GM23338 (cell line): ENCODE measurements around the gene ZNHIT6. TPM values are rescaled to one million over a fixed set of nuclear protein-coding genes. Genes with fewer than 3 reads are reported as not detected.

Experiments
- ATAC-seq: fragments of 200-7000 bp; cut with Tn5 transposase; 3 replicates; pipeline ENCODE4 v1.9.1; 2020
- DNase-seq: peaks from one replicate; pipeline ENCODE4 v3.0.0-alpha.2; 2015; ENCODE audit warnings: low spot score
- H2AFZ ChIP-seq: fragments of 200-600 bp; sonication (generic); 2 replicates; pipeline ENCODE4 v1.8.0; 2016; ENCODE audit warnings: antibody characterized with exemption, mild to moderate bottlenecking, moderate library complexity
- H3F3A ChIP-seq: fragments of 200-600 bp; sonication (generic); replicated peaks from 2 replicates; pipeline ENCODE4 v1.8.0; 2017; ENCODE audit warnings: antibody characterized with exemption, mixed run types, low read depth
- H3K27ac ChIP-seq: fragments of 200-600 bp; sonication (generic); 2 replicates; pipeline ENCODE4 v1.6.1; 2016; ENCODE audit warnings: low read depth
- H3K27me3 ChIP-seq: fragments of 200-600 bp; sonication (generic); 2 replicates; pipeline ENCODE4 v1.8.0; 2016; ENCODE audit warnings: mild to moderate bottlenecking, mixed run types, moderate library complexity; ENCODE audit not compliant: insufficient read depth
- H3K36me3 ChIP-seq: fragments of 200-600 bp; sonication (generic); 2 replicates; pipeline ENCODE4 v1.8.0; 2016; ENCODE audit warnings: mild to moderate bottlenecking; ENCODE audit not compliant: insufficient read depth
- H3K4me1 ChIP-seq: fragments of 200-600 bp; sonication (generic); 2 replicates; pipeline ENCODE4 v1.8.0; 2016; ENCODE audit warnings: mild to moderate bottlenecking, moderate library complexity; ENCODE audit not compliant: insufficient read depth
- H3K4me2 ChIP-seq: fragments of 200-600 bp; sonication (generic); 2 replicates; pipeline ENCODE4 v1.7.1; 2017; ENCODE audit warnings: mixed run types
- H3K4me3 ChIP-seq: fragments of 200-600 bp; sonication (generic); 2 replicates; pipeline ENCODE4 v1.6.1; 2016; ENCODE audit warnings: mixed run types
- H3K79me2 ChIP-seq: fragments of 200-600 bp; sonication (generic); replicated peaks from 2 replicates; pipeline ENCODE4 v1.8.0; 2017; ENCODE audit warnings: mild to moderate bottlenecking; ENCODE audit not compliant: insufficient read depth
- H3K9me2 ChIP-seq: fragments of 200-600 bp; sonication (generic); 2 replicates; pipeline ENCODE4 v1.8.0; 2017; ENCODE audit not compliant: insufficient read depth
- H4K20me1 ChIP-seq: fragments of 200-600 bp; sonication (generic); replicated peaks from 2 replicates; pipeline ENCODE4 v1.8.0; 2017; ENCODE audit warnings: mild to moderate bottlenecking; ENCODE audit not compliant: insufficient read depth
- H3K27ac Mint-ChIP-seq: 2 replicates; pipeline ENCODE4 v1.8.0; 2020; ENCODE audit warnings: inconsistent platforms, mild to moderate bottlenecking, moderate library complexity, mixed read lengths
- H3K27me3 Mint-ChIP-seq: 3 replicates; pipeline ENCODE4 v1.8.0; 2022; ENCODE audit warnings: low read depth, mild to moderate bottlenecking, moderate library complexity, mixed read lengths, inconsistent platforms; ENCODE audit not compliant: insufficient read depth, poor library complexity
- H3K36me3 Mint-ChIP-seq: 3 replicates; pipeline ENCODE4 v1.8.0; 2021; ENCODE audit warnings: low read depth, mild to moderate bottlenecking, inconsistent platforms, moderate library complexity, mixed read lengths
- H3K4me1 Mint-ChIP-seq: 3 replicates; pipeline ENCODE4 v1.8.0; 2020; ENCODE audit warnings: mild to moderate bottlenecking, inconsistent platforms, mixed read lengths
- H3K4me3 Mint-ChIP-seq: 3 replicates; pipeline ENCODE4 v1.8.0; 2021; ENCODE audit warnings: moderate library complexity, mild to moderate bottlenecking, inconsistent platforms, mixed read lengths
- H3K9me3 Mint-ChIP-seq: 3 replicates; pipeline ENCODE4 v1.8.0; 2020; ENCODE audit warnings: moderate library complexity, mild to moderate bottlenecking, inconsistent platforms, mixed read lengths
- CREB1 ChIP-seq: fragments of 250-450 bp; sonication (Bioruptor Pico); IDR thresholded peaks from 2 replicates; pipeline ENCODE4 v1.5.0; 2020; ENCODE audit warnings: low read depth, mild to moderate bottlenecking, moderate library complexity
- EZH2 ChIP-seq: fragments of 200-600 bp; sonication (generic); IDR thresholded peaks from one replicate; pipeline ENCODE4 v1.8.0; 2017; ENCODE audit warnings: antibody characterized with exemption, mild to moderate bottlenecking, low read depth; ENCODE audit not compliant: unreplicated experiment
- EZH2phosphoT487 ChIP-seq: fragments of 200-600 bp; sonication (generic); IDR thresholded peaks from one replicate; pipeline ENCODE4 v1.8.1; 2018; ENCODE audit warnings: antibody characterized with exemption; ENCODE audit not compliant: unreplicated experiment
- JUNB ChIP-seq: IDR thresholded peaks from one replicate; pipeline ENCODE4 v1.6.1; 2016; ENCODE audit warnings: antibody characterized with exemption; ENCODE audit not compliant: unreplicated experiment
- NANOG ChIP-seq: IDR thresholded peaks from 2 replicates; pipeline ENCODE4 v1.6.1; 2016; ENCODE audit warnings: antibody characterized with exemption, borderline replicate concordance
- POLR2AphosphoS5 ChIP-seq: IDR thresholded peaks from 2 replicates; pipeline ENCODE4 v1.6.1; 2016; ENCODE audit warnings: antibody characterized with exemption, low read depth
- STAT1 ChIP-seq: IDR thresholded peaks from one replicate; pipeline ENCODE4 v1.6.1; 2016; ENCODE audit warnings: antibody characterized with exemption; ENCODE audit not compliant: unreplicated experiment
- ZNF114 ChIP-seq: fragments of 250-450 bp; sonication (Bioruptor Pico); IDR thresholded peaks from 2 replicates; pipeline ENCODE4 v1.5.0; 2020; ENCODE audit warnings: mild to moderate bottlenecking, moderate library complexity
- ZNF331 ChIP-seq: fragments of 250-450 bp; sonication (Bioruptor Pico); IDR thresholded peaks from 2 replicates; pipeline ENCODE4 v1.5.0; 2020; ENCODE audit warnings: low read depth, mild to moderate bottlenecking, moderate library complexity
- polyA plus RNA-seq: library from polyadenylated mRNA; unstranded; fragments of >200 nt; fragmentation: Nextera tagmentation; extraction: Ambion mirVana; gene quantifications from 2 replicates; pipeline ENCODE4 v1.2.1, GENCODE V29; 2016
- total RNA-seq: library from RNA; depleted of rRNA; stranded (reverse); fragments of >200 nt; shearing (Covaris generic); gene quantifications from 2 replicates; pipeline ENCODE4 v1.2.3, GENCODE V29; 2014
- TF ChIP-seq, protein P1 (sequence below): fragments of 250-450 bp; sonication (Bioruptor Pico); IDR thresholded peaks from 2 replicates; pipeline ENCODE4 v1.5.0; 2020; ENCODE audit warnings: mild to moderate bottlenecking, moderate library complexity
- TF ChIP-seq, protein P2 (sequence below): IDR thresholded peaks from 2 replicates; pipeline ENCODE4 v1.6.1; 2016; ENCODE audit warnings: antibody characterized with exemption
- TF ChIP-seq, protein P3 (sequence below), 2 experiments: fragments of 200-600 bp in 1 of 2; sonication (generic) in 1 of 2; conservative IDR thresholded peaks; 2 replicates each; pipeline versions ENCODE4 v1.5.1 to v1.6.1; 2016 to 2017; ENCODE audit warnings: antibody characterized with exemption in 2 of 2, low read depth in 2 of 2, mild to moderate bottlenecking in 2 of 2, moderate library complexity in 1 of 2
- TF ChIP-seq, protein P4 (sequence below): IDR thresholded peaks from one replicate; pipeline ENCODE4 v1.6.1; 2018; ENCODE audit warnings: antibody characterized with exemption; ENCODE audit not compliant: unreplicated experiment

Gene ZNHIT6
- total and polyA plus RNA-seq, 2 experiments from 2014 or later, result 17.3 to 20.9 TPM

DNA sequence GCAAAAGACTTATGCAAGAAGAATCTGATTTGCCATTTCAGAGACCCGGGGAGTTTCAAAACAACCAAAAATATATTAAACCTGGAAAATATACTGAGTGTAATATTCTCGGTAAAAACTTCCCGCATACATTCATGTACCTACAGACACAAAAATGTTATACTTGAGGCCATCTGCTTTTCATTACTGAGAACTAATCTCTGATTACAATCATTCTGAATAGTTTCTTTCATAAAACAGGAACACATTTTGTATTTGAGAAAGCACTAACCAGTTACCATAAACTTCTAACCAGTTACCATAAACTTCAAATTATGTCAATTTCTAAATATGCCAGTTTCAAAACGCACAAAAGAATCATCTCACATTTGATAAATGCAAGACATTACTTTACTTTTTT, 7.8 kb downstream of the ZNHIT6 start:
- H3K9me3 Mint-ChIP-seq, result no peaks in the 10 kb centered on the region
- Histone ChIP-seq H4K20me1 (no peaks in the 10 kb centered on the region), H3F3A (no peaks in the 10 kb centered on the region), H3K4me3 (no peak overlapping the region), H3K79me2 (peaks cover 44% of the 10 kb centered on the region), H3K27me3 (no peaks in the 10 kb centered on the region), H2AFZ (no peak overlapping the region), H3K4me2 (no peak overlapping the region), H3K9me2 (no peaks in the 10 kb centered on the region), H3K36me3 (peaks cover 10% of the 10 kb centered on the region), H3K27ac (no peak overlapping the region), H3K4me1 (no peaks in the 10 kb centered on the region)
- H3K36me3 Mint-ChIP-seq, result peaks cover 56% of the 10 kb centered on the region
- H3K27me3 Mint-ChIP-seq, result no peaks in the 10 kb centered on the region
- ATAC-seq (no peak), DNase-seq (no peak)
- TF ChIP-seq CREB1 (no peak), EZH2 (no peak), EZH2phosphoT487 (no peak), NANOG (no peak), JUNB (no peak), ZNF114 (CRISPR knock-in tag) (no peak), ZNF331 (CRISPR knock-in tag) (no peak), STAT1 (no peak), POLR2AphosphoS5 (no peak)
- TF ChIP-seq, protein P1, sequence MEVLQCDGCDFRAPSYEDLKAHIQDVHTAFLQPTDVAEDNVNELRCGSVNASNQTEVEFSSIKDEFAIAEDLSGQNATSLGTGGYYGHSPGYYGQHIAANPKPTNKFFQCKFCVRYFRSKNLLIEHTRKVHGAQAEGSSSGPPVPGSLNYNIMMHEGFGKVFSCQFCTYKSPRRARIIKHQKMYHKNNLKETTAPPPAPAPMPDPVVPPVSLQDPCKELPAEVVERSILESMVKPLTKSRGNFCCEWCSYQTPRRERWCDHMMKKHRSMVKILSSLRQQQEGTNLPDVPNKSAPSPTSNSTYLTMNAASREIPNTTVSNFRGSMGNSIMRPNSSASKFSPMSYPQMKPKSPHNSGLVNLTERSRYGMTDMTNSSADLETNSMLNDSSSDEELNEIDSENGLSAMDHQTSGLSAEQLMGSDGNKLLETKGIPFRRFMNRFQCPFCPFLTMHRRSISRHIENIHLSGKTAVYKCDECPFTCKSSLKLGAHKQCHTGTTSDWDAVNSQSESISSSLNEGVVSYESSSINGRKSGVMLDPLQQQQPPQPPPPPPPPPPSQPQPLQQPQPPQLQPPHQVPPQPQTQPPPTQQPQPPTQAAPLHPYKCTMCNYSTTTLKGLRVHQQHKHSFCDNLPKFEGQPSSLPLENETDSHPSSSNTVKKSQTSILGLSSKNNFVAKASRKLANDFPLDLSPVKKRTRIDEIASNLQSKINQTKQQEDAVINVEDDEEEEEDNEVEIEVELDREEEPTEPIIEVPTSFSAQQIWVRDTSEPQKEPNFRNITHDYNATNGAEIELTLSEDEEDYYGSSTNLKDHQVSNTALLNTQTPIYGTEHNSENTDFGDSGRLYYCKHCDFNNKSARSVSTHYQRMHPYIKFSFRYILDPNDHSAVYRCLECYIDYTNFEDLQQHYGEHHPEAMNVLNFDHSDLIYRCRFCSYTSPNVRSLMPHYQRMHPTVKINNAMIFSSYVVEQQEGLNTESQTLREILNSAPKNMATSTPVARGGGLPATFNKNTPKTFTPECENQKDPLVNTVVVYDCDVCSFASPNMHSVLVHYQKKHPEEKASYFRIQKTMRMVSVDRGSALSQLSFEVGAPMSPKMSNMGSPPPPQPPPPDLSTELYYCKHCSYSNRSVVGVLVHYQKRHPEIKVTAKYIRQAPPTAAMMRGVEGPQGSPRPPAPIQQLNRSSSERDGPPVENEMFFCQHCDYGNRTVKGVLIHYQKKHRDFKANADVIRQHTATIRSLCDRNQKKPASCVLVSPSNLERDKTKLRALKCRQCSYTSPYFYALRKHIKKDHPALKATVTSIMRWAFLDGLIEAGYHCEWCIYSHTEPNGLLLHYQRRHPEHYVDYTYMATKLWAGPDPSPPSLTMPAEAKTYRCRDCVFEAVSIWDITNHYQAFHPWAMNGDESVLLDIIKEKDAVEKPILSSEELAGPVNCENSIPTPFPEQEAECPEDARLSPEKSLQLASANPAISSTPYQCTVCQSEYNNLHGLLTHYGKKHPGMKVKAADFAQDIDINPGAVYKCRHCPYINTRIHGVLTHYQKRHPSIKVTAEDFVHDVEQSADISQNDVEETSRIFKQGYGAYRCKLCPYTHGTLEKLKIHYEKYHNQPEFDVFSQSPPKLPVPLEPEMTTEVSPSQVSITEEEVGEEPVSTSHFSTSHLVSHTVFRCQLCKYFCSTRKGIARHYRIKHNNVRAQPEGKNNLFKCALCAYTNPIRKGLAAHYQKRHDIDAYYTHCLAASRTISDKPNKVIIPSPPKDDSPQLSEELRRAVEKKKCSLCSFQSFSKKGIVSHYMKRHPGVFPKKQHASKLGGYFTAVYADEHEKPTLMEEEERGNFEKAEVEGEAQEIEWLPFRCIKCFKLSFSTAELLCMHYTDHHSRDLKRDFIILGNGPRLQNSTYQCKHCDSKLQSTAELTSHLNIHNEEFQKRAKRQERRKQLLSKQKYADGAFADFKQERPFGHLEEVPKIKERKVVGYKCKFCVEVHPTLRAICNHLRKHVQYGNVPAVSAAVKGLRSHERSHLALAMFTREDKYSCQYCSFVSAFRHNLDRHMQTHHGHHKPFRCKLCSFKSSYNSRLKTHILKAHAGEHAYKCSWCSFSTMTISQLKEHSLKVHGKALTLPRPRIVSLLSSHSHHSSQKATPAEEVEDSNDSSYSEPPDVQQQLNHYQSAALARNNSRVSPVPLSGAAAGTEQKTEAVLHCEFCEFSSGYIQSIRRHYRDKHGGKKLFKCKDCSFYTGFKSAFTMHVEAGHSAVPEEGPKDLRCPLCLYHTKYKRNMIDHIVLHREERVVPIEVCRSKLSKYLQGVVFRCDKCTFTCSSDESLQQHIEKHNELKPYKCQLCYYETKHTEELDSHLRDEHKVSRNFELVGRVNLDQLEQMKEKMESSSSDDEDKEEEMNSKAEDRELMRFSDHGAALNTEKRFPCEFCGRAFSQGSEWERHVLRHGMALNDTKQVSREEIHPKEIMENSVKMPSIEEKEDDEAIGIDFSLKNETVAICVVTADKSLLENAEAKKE (CRISPR knock-in tag), result no peak
- TF ChIP-seq, protein P2, sequence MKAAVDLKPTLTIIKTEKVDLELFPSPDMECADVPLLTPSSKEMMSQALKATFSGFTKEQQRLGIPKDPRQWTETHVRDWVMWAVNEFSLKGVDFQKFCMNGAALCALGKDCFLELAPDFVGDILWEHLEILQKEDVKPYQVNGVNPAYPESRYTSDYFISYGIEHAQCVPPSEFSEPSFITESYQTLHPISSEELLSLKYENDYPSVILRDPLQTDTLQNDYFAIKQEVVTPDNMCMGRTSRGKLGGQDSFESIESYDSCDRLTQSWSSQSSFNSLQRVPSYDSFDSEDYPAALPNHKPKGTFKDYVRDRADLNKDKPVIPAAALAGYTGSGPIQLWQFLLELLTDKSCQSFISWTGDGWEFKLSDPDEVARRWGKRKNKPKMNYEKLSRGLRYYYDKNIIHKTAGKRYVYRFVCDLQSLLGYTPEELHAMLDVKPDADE, result no peak
- TF ChIP-seq, protein P3, sequence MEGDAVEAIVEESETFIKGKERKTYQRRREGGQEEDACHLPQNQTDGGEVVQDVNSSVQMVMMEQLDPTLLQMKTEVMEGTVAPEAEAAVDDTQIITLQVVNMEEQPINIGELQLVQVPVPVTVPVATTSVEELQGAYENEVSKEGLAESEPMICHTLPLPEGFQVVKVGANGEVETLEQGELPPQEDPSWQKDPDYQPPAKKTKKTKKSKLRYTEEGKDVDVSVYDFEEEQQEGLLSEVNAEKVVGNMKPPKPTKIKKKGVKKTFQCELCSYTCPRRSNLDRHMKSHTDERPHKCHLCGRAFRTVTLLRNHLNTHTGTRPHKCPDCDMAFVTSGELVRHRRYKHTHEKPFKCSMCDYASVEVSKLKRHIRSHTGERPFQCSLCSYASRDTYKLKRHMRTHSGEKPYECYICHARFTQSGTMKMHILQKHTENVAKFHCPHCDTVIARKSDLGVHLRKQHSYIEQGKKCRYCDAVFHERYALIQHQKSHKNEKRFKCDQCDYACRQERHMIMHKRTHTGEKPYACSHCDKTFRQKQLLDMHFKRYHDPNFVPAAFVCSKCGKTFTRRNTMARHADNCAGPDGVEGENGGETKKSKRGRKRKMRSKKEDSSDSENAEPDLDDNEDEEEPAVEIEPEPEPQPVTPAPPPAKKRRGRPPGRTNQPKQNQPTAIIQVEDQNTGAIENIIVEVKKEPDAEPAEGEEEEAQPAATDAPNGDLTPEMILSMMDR (conservative IDR thresholded peaks at IDR 0.05; ENCODE audit: low read depth in 2 of 2), result no peak
- TF ChIP-seq, protein P4, sequence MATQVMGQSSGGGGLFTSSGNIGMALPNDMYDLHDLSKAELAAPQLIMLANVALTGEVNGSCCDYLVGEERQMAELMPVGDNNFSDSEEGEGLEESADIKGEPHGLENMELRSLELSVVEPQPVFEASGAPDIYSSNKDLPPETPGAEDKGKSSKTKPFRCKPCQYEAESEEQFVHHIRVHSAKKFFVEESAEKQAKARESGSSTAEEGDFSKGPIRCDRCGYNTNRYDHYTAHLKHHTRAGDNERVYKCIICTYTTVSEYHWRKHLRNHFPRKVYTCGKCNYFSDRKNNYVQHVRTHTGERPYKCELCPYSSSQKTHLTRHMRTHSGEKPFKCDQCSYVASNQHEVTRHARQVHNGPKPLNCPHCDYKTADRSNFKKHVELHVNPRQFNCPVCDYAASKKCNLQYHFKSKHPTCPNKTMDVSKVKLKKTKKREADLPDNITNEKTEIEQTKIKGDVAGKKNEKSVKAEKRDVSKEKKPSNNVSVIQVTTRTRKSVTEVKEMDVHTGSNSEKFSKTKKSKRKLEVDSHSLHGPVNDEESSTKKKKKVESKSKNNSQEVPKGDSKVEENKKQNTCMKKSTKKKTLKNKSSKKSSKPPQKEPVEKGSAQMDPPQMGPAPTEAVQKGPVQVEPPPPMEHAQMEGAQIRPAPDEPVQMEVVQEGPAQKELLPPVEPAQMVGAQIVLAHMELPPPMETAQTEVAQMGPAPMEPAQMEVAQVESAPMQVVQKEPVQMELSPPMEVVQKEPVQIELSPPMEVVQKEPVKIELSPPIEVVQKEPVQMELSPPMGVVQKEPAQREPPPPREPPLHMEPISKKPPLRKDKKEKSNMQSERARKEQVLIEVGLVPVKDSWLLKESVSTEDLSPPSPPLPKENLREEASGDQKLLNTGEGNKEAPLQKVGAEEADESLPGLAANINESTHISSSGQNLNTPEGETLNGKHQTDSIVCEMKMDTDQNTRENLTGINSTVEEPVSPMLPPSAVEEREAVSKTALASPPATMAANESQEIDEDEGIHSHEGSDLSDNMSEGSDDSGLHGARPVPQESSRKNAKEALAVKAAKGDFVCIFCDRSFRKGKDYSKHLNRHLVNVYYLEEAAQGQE, result no peak
- H3K27ac Mint-ChIP-seq, result no peak overlapping the region
- H3K4me1 Mint-ChIP-seq, result no peaks in the 10 kb centered on the region
- H3K4me3 Mint-ChIP-seq, result no peak overlapping the region
